Measurements from ENCODE around the gene MMRN2.
"Not testable (repeated sequence)": the region's sequence is repeated elsewhere in the genome, so short reads cannot be mapped to it uniquely, and the experiment has no call there.

DNA sequence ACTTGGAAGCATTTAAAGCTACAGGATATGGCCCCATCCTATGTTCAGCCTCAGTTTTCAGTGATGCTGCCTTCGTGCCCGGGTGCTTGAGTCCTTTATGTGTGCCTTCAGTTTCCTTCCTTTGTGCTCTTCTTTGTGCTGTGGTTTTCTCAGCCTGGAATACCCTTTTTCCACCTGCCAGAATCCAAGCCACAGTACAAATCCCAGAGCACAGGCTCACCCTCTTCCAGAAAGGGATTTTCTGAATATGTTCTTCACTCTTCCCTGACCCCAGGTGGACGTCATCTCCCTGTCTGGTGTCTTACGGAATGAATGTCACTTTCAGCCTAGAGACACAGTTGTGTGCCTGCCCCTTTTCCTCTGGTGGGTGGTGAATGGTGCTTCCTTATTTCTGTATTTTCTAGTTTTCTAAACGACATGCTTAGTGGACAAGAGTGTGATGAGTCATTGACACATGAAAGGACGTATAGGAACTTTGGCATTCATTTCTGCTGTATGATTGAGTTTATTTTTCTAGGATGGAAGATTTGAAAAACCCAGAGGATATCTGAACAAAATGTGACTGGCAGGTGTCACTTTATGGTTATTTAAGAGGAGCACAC is 42.5 kb upstream of the MMRN2 start:
- TF ChIP-seq CTCF (IDR thresholded peaks at IDR 0.05); ZFX (IDR thresholded peaks at IDR 0.05; ENCODE audit: borderline replicate concordance): not testable (repeated sequence)
